HG03469 (cell line): ENCODE data around the gene UBA52.
"Not testable (repeated sequence)": the region's sequence is repeated elsewhere in the genome, so short reads cannot be mapped to it uniquely, and the experiment has no call there.

Experiments used
- ATAC-seq: cut with Tn5 transposase; IDR thresholded peaks from one replicate; pipeline ENCODE4 v1.9.1; 2021; ENCODE audit warnings: mild to moderate bottlenecking, moderate library complexity, moderate number of reproducible peaks; ENCODE audit not compliant: unreplicated experiment

Gene UBA52

DNA sequence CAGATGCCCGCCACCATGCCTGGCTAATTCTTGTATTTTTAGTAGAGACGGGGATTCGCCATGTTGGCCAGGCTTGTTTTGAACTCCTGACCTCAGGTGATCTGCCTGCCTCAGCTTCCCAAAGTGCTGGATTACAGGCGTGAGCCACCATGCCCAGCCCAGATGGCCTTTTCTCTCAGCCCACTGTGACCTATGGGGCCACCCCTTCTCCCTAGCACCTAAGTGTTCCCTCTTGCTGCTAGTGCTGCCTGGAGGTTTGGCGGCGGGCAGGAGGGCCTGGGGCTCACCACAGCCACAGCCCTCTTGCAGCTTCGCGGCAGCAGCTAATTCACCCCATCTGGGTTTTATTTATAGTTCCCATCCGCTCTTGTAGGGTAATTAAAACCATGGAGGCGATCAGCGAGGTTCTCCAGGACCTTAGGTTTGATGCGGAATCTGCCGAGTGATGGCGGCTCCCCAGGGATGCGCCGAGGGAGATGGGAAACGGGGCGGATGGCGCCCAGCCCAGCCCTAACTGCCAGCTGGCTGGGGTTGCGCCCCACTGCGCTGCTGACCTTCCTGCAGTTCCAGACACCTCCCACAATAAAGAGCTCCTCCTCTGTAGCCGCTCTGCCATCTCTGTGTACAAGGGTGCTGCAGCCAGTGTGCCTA, 20.2 kb downstream of the UBA52 start:
- no peak for ATAC-seq

DNA sequence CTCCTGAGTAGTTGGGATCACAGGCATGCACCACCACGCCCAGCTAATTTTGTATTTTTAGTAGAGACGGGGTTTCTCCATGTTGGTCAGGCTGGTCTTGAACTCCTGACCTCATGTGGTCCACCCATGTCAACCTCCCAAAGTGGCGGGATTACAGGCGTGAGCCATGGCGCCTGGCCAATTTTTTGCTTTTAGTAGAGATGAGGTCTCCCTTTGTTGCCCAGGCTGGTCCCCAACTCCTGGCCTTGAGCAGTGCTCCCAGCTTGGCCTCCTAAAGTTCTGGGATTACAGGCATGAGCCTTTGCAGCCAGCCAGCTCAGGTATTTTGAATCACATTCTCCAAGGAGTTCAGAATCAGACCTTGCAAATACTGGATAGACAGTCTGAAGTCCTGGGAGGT, 21.1 kb downstream of the UBA52 start:
- not testable (repeated sequence) for ATAC-seq

DNA sequence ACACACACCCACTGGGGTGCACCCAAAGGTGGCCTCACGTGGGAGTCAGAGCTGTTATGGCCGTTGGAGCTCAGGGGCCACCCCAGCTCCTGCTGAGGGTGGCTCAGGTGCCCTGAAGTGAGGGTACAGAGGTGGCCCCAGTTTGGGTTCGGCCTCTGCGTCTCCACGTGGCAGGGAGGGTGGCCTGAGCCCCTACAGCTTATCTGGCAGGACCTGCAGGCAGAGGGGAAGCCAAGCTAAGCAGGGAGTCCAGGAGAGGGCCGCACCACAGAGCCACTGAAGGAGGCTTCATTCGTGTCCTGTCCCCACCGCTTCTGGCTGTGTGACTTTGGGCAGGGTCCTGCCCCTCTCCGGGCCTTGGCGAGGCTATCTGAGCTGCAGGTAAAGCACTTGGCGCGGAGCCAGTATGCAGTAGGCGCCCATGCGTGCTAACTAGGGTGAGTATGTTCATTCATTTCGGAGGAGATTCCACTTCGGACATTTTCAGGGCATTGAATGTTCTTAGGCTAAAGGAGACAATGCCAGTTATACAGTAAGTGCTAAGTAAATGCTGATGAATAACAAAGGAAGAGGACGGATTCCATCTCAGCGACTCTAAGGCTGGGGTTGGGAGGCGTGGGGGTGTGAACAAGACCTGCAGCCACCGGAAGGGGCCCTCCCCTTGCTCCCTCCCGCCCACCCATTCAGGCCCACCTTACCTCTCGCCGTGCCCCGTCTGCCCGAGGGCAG, 21.9 kb downstream of the UBA52 start:
- no peak for ATAC-seq

DNA sequence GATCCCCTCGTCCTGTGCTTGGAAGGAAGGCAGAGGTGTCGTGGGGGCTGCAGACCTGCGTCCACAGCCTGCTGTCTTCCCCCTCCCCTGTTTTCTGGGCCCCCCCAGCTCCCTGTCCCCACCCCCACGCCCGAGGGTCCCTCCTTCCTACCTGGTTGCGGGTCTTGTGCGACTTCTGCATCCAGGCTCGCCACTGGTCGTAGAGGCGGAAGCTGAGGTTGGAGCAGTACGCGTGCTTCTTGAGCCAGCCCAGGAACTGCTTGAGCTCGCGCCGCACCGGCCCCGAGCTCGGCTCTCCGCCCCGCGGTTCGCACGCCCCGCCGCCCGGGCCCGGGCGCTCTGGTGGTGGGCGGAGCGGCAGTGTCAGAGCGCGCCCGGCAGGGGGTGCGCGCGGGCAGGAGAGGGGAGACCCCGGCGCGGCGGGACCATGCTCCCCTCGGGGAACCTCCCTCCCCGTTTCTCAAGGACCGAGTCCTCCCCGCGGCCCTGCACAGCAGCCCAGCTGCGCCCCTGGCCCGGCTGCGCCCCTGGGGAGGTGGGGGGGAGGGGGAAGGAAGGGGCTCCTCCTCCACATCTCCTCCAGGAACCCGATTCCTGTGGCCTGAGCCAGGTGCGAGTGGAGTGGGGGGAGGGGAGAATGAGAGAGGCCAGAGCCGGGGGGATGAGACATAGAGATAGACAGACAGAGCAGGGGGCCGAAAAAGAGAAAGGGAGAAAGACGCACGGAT, 22.6 kb downstream of the UBA52 start:
- ATAC-seq: no peak

DNA sequence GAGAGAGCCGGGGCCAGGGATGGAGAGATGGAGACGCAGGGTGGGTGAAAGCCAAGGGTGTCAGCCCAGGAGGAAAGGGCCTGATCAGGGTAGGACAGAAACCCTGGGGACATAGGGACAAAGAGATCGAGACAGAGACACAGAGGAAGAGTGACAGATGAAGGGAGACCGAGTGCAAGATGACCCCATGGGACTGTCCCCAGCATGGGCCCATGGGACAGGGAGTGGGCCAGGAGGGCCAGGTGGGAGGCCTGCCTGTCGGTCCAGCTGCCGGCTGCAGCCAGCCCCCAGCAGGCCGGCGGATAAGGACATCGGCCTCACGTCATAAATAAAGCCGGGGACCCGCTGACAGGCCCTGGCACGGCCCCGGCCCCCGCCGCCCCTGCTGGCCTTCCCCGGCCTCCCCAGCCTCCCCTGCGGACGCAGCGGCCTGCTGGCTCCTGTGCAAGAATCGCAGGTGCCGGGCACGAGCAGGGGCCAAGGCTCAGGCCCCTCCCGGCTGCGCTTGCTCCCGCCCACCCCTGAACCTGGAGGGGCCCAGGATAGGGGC, 23.2 kb downstream of the UBA52 start:
- no peak for ATAC-seq

DNA sequence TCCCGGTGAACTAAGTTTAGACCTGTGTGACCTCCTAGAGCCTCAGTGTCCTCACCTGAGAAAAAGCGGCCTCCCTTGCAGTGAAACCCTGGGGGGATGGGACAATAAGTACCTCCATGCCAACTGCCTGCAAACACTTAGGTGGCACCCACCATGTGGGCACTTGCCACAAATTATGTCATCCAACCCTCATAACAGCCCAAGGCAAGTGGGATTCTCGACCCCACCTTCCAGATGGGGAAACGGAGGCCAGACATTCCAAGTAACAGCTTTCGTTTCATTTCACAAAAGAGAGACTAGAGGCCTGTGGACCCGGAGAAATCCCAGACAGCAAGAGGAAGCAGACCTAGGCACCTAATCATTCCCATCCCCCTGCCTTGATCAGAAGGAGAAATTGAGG, 23.8 kb downstream of the UBA52 start:
- ATAC-seq: no peak

DNA sequence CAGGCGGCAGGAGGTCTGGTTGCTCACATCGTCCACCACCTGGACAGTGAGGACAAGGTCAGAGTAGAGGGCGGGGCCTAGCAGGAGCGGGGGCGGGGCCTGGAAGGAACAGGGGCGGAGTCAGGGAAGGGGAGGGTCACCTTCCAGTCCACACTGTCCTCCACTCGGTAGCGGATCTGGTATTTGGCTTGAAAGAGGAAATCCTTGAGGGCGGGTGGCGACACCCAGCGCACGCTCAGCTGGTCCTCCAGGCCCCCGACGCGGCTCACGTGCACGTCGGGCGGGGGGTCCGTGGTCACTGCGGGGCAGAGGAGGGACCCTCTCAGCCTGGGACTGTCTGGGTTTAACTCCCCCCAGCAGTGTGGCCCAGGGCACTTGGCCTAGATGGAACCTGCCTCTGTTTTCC, 25.1 kb downstream of the UBA52 start:
- ATAC-seq: no peak

DNA sequence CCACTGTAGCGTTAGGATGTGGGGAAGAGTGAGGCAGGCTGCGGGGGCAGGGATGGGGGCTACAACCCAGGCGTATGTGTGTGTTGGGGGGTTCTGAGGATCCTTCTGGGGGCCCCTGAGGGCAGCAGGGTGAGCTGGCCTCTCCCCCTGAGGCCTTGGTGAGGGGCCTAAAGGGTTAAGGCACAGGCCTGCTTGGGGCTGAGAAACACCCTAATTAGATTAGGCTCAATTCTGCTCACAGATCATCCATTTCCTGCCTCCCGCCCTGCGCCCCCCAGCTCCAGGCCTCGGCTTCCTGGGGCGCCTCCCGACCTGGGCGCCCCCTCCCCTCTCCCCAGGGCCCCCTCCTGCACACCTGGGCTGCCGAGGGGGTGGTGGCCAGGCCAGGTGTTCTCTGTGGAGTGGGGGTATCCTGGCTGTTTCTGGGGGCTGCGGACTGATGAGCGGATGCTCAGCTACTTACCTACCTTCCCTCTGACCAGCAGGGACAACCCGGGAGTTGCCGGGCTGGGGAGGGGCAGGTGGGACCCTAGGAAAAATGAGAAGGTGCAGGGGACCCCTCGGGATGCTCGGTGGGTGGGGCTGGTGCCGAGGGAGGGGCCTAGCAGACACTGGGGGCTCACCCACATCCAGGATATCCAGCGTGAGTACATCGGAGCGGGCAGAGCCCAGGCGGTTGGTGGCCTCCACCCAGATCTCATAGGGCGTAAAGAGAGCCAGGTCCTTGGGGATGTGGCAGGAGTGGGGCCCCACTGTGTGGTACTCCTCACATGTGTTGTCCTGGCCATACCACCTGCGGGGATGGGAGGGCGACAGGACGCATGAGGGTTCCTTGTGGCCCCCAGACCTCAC, 26.4 kb downstream of the UBA52 start:
- ATAC-seq: no peak

DNA sequence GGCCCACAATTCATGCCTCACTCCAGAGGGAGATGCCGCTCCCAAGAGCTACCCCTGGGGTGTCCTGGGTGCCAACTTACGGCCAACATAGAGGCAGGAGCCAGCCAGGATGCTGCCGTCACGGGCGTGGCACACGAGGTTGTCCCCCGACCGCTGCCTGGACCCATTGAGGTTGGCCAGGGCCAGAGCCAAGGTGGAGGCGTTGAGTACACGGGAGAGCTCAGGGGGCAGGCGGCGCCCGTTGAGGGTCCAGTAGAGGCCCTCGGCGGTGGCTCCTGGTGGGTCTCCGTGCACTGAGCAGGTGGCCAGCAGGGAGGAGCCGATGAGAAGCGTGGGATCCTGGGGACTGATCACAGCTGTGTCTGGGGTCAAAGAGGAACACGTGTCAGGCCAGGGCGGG, 27.8 kb downstream of the UBA52 start:
- ATAC-seq: no peak

DNA sequence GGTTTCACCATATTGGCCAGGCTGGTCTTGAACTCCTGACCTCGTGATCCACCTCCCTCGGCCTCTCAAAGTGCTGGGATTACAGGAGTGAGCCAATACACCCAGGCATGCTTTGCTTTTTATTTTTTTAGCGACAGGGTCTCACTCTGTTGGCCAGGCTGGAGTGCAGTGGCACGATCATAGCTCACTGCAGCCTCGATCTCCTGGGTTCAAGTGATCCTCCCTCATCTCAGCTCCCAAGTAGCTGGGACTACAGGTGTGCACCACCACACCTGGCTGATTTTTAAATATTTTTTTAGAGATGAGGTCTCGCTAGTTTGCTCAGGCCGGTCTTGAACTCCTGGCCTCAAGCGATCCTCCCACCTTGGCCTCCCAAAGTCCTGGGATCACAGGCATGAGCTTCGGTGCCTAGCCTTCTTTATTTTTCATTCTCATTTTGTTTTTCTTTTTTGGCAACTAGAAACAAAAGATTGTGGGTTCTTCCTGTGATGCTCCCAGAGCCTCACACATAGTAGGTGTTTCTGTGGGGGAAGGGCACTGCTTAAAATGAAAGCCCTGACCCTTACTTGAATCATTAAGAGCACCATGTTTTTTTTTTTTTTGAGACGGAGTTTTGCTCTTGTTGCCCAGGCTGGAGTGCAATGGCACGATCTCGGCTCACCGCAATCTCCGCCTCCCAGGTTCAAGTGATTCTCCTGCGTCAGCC, 29.2 kb downstream of the UBA52 start:
- ATAC-seq: not testable (repeated sequence)

DNA sequence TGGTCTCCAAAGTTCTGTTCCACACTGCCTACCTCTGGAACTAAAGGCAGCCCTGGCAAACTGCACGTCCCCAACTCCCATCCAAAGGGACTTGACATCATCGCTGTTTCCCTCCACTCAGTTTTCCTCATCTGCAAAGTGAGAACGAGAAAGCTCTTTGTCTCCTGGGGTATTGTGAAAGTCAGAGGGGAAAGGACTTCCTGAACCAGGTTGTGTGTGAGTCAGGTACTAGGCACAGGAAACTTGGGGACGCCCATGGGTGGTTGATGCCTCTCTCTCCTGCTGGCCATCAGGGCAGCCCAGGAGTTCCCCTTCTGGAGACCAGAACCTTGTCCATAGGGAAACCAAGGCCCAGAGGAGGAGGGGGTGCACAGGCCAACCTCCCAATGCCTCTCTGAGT, 30.2 kb downstream of the UBA52 start:
- ATAC-seq: no peak

DNA sequence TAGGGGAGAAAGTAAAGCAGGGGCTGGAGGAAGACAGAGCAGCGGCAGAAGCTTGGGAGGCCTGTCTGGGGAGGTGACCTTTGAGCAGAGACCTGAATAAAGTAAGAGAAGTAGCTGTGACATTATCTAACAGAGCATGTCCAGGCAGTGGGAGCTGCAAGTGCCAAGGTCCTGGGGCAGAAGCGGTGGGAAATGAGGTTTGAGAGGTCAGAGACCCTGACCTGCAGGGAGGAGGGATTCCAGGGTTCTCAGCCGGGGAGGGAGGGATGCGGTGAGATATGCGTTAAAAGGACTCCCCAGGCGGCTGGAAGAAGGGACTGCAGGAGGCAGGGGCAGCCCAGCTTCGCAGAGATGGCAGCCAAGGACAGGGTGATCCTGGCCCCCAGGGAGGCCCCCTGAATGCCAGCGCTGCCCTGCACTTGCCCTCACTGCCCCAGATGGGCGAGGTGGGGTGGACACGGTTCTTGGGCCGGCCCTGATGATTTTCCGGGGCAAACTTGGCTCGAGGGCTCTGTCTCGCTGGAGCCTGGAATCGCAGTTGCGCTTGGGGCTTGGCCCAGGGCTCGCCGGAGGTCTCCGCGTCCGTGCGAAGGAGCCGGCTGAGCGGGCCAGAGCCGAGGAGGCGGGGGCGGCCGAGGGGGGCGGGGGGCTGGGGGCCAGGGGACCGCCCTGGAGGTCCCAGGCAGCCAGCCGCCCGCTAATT, 31.7 kb downstream of the UBA52 start:
- ATAC-seq: no peak

DNA sequence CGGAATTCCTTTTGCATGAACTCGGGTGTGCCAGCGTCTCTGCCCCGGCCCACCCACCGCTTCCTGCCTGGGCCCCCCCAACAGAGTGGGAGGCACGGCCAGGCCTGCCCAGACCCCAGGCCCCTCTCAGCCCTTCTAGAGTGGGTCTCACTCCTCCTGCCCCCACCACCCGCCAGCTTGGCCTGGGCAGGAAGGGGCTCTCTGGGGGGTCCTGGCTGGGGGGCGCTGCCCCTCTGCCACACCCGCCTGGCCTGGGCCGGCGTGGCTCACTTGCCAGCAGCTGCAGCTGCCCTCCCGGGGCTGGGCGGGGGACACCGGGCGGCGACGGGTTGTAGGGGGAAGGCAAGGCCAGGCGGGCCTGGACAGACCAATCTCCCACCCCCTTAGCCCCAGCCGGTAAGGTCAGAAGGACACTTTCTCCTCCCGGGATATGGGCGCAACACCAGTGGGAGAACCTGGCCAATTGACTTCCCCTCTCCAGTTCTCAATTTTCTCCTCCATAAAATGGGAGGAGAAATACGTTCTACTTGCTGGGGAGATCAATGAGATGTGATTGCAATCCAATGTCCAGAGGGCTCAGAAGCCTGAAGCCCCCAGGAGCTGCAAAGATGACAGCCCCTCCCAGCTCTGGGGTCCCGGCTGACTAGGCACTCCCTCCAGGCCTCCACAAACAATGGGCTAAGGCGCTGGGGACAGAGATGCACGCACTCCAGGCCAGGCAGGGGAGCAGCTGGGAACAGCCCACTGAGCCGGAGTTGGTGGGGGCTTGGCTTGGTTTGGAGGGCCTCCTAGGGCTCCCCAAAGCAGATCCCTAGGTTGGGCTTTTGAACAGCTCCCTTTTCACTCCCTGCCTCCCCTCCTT, 32.5 kb downstream of the UBA52 start:
- no peak for ATAC-seq

DNA sequence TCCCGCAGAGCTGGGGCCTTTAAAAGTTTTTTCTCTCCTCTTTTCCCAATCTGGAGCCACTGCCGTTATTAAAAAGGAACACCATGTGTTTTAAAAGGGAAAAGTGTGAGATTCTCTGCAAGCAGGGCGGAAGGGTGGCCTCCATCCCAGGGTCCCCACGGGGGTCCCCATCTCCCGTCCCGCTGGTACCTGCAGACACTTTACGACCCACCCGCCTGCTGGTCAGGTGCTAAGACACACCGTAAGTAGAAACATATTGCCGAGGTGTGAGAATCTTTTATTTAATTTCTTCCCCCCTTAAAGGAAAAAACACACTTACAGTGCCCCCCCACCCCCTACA, 33.1 kb downstream of the UBA52 start:
- no peak for ATAC-seq

DNA sequence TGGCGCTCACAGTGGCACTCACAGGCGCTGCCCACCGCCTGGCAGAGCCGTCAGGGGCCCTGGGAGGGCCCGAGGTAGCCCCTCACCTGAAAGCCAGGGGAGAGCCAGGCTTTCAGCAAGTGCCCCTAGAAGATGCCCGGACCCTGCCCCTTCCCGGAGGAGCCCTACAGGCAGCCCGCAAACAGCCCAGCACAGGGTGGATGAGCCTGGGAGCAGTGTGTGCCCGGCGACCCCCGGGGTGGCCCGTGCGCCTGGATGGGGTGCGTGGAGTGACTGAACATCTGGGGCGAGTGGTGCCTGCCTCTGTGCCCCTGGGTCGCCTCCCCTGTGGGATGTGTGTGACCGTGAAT, 33.5 kb downstream of the UBA52 start:
- no peak for ATAC-seq

DNA sequence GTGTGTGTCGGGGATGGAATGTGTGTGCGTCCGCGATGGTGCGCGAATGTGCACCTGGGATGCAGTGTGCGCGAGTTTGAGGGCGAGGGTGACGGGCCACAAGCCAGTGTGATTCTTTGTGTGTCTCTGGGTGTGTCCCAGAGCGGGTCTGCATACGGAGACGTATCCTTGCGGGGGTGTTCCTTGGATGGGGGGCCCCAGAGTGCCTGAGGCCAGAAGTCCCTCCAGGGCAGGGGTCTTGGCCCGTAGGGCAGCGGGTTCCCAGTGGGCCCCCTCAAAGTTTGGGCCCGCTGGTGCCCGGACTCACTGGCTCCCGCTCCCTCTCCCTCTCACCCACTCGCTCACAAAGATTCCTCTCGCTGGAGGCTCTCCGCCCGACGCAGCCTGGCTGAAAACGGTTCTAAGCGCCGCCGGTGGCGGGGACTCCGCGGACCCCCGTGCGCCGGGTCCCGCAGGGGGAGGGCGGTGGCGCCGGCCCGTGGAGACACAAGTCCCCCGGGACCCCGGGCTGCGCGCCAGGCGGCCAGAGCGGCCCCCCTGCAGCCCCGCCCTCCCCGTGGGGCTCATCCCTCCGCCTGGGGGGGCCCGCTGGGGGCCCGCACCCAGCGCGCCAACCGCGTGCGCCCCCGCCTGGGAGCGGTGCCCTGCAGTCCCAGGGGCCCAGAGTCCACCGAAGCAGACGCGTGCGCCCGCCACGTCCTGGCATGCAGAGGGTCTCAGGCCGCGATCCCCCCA, 34.1 kb downstream of the UBA52 start:
- ATAC-seq: no peak

DNA sequence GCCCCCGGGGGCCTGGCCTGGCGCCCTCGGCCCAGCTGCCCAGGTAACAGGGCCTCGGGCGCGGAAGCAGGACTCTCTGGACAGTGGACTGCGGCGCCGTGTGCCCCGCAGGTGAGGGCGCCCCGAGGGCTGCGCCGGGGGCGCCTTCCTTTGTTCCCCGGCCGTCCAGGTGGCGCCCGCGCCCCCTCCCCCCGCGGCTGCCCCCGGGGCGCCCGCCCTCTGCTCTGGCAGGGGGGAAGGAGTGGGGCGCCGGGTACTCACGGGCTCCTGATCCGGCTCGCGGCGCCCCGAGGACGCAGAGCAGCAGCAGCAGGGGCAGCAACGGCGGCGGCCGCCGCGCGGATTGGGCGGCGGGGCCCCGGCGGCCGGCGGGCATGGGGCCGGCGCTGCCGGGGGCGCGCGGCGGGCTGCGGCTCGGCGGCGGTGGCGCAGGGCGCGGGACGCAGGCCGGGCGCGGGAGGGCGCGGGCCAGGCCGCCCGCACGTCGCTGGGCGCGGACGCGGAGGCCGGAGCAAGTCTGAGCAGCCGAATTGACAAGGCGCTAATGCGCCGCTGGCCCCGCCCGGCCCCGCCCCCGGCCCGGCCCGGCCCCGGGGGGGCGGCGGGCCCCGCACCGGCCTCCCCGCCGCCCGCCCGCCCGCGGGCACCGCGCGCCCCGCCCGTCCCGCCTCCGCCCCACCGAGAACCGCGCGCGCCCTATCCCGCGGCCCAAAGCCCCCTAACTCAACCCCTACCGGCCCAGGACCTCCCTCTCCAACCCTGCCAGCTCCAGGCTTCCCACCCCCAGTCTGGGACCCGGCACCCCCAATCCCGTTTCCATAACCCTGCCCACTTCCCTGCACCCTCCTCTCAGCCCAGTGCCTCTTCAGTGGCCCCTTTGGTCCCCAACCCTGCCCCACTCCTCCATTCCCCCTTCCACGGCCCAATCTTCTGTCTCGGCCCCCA, 34.9 kb downstream of the UBA52 start, which contains the start of gene CRLF1:
Gene CRLF1, minus strand, starts transcription at position 519 of the 945 bp plus-strand sequence. Its CDS starts 143 bp downstream, at position 376.
- ATAC-seq: no peak
